C4-2B (cell line): ENCODE measurements around the gene HBM.

Experiments used
- H3K27ac ChIP-seq: fragments of 450-650 bp; 2 replicates; pipeline ENCODE4 v1.5.1; 2017
- ZFX ChIP-seq: fragments of 450-650 bp; IDR thresholded peaks from 2 replicates; pipeline ENCODE4 v1.6.1; 2017
- TF ChIP-seq, protein P1 (sequence below): fragments of 450-650 bp; conservative IDR thresholded peaks from 2 replicates; pipeline ENCODE4 v1.5.1; 2017; ENCODE audit warnings: mild to moderate bottlenecking

HBM gene, protein sequence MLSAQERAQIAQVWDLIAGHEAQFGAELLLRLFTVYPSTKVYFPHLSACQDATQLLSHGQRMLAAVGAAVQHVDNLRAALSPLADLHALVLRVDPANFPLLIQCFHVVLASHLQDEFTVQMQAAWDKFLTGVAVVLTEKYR

DNA sequence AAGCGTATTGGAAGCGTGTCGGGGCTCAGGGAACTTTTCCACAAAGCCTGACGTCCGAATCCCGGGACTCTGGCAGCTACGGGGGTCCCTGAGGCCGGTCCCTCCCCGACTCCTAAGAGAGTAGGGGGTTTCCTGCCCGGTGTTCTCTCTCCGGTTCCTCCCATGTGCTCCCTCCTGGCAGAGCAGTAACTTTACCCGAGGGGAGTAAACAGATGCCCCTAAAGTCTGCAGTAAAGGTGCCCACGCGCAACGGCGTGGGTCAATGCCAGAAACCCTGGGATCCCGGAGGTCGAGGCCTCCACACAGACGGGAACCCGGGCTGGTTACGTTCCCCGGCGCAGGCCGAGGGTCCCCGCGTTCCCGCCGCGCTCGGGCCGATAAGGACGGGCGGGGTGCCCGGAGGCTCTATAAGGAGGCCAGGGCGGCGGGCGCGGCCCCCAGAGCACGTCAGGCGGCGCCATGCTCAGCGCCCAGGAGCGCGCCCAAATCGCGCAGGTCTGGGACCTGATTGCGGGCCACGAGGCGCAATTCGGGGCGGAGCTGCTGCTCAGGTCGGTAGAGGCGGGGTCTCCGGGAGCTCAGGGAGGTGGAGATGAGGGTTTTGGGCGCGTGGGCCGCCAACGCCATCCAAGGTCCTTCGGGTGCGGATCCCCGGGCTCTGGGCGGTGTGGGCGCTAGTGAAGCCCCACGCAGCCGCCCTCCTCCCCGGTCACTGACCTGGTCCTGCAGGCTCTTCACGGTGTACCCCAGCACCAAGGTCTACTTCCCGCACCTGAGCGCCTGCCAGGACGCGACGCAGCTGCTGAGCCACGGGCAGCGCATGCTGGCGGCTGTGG lies at the start of gene HBM:
HBM (plus strand) TSS at position 440 of the 836 bp plus-strand sequence; CDS start at position 460, 20 bp downstream.
- TF ChIP-seq, protein P1, sequence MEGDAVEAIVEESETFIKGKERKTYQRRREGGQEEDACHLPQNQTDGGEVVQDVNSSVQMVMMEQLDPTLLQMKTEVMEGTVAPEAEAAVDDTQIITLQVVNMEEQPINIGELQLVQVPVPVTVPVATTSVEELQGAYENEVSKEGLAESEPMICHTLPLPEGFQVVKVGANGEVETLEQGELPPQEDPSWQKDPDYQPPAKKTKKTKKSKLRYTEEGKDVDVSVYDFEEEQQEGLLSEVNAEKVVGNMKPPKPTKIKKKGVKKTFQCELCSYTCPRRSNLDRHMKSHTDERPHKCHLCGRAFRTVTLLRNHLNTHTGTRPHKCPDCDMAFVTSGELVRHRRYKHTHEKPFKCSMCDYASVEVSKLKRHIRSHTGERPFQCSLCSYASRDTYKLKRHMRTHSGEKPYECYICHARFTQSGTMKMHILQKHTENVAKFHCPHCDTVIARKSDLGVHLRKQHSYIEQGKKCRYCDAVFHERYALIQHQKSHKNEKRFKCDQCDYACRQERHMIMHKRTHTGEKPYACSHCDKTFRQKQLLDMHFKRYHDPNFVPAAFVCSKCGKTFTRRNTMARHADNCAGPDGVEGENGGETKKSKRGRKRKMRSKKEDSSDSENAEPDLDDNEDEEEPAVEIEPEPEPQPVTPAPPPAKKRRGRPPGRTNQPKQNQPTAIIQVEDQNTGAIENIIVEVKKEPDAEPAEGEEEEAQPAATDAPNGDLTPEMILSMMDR, result no peak
- TF ChIP-seq ZFX, result no peak
- peak within 1 kb of the TSS; percentile 17; the same call in 1 of the 2 replicates for H3K27ac ChIP-seq

DNA sequence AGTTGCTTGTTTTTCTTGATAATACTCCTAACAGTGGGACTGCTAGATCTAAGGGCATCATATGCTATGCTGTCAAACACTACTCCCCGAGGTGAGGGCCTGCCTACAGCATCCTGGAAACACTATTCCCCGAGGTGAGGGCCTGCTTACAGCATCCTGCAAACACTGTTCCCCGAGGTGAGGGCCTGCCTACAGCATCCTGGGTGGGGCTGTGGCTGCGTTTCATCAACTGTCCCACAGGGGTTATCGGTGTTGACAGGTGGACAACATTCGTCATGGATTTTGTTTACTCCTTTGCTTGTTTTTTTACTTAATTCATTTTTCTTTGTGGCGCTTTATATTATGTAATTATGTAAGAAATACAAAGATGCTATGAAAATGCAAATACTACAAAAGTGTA lies 49.8 kb upstream of the HBM start:
- H3K27ac ChIP-seq, result no peak overlapping the region
- no peak for TF ChIP-seq ZFX
- TF ChIP-seq, protein P1, result no peak

GRCh38 chr16:117379-118365 lies 48.1 kb upstream of the HBM start:
- no peak for TF ChIP-seq ZFX
- TF ChIP-seq, protein P1, result peak; percentile 80
- no peak overlapping the region for H3K27ac ChIP-seq

- TF ChIP-seq, protein P1, result no peak
- no peak for TF ChIP-seq ZFX
- no peak overlapping the region for H3K27ac ChIP-seq
These were observed 46.9 kb upstream of the HBM start for GRCh38 chr16:118857-119256.

- no peak for TF ChIP-seq ZFX
- no peak overlapping the region for H3K27ac ChIP-seq
These were observed 46.5 kb upstream of the HBM start for GRCh38 chr16:119295-119694.

- no peak overlapping the region for H3K27ac ChIP-seq
- TF ChIP-seq, protein P1, result no peak
These were observed 45.8 kb upstream of the HBM start for GRCh38 chr16:119835-120491.

GRCh38 chr16:120756-121155 lies 45.0 kb upstream of the HBM start:
- H3K27ac ChIP-seq, result no peak overlapping the region
- TF ChIP-seq, protein P1, result no peak
- no peak for TF ChIP-seq ZFX
